Ovary (tissue), 3 donors: ENCODE results near the gene NGF.

Source experiments
- EP300 ChIP-seq: sonication (generic); formaldehyde crosslinking; IDR thresholded peaks from one replicate; pipeline ENCODE4 v1.6.1; 2017; ENCODE audit warnings: antibody characterized with exemption
- POLR2A ChIP-seq: fragments of 450-650 bp; IDR thresholded peaks from one replicate; pipeline ENCODE4 v1.6.1; 2017; ENCODE audit warnings: antibody characterized with exemption, mild to moderate bottlenecking, moderate library complexity
- TF ChIP-seq, protein P1 (sequence below), 3 donors: fragments of 450-650 bp in 2 of 3; fragments of 200-600 bp in 1 of 3; IDR thresholded peaks; one replicate each; pipeline versions ENCODE4 v1.5.1 to v1.8.0; 2016 to 2022; ENCODE audit warnings: antibody characterized with exemption in 3 of 3, mild to moderate bottlenecking in 1 of 3
- donor health status: DM: no; HTN: no; CAD: no.

DNA sequence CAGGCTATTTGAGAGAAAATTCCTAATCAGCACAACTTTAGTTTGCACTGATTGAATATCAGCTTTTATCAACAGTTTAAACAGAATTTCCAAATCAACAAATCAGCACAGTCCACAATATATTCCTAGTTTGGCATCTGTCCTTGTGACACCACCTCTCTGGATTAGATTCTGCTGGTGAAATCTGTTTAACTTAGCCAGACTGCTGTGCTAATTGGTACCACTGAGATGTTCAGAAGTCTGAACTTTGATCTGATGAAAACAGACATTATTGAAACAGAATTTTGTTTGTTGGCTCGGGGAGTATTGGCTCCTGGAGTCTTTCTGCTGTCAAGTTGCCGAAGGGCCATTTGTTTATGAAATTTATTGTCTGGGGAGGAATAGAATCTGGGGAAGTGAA is 17.0 kb upstream of the NGF start:
- TF ChIP-seq POLR2A, result no peak
- no peak for TF ChIP-seq EP300
- TF ChIP-seq, protein P1, sequence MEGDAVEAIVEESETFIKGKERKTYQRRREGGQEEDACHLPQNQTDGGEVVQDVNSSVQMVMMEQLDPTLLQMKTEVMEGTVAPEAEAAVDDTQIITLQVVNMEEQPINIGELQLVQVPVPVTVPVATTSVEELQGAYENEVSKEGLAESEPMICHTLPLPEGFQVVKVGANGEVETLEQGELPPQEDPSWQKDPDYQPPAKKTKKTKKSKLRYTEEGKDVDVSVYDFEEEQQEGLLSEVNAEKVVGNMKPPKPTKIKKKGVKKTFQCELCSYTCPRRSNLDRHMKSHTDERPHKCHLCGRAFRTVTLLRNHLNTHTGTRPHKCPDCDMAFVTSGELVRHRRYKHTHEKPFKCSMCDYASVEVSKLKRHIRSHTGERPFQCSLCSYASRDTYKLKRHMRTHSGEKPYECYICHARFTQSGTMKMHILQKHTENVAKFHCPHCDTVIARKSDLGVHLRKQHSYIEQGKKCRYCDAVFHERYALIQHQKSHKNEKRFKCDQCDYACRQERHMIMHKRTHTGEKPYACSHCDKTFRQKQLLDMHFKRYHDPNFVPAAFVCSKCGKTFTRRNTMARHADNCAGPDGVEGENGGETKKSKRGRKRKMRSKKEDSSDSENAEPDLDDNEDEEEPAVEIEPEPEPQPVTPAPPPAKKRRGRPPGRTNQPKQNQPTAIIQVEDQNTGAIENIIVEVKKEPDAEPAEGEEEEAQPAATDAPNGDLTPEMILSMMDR (IDR thresholded peaks at IDR 0.05), result no peak
